Endodermal cell (in vitro differentiated cells): Measurements from ENCODE around the gene TRIM44. TPM values are rescaled to one million over a fixed set of nuclear protein-coding genes. Genes with fewer than 3 reads are reported as not detected.

Experiments used
- DNase-seq: peaks from one replicate; pipeline ENCODE4 v3.0.0-alpha.2; 2017
- H3K27ac ChIP-seq: 2 replicates; pipeline ENCODE4 v1.5.1; 2013; ENCODE audit warnings: mild to moderate bottlenecking, low read depth, low read length, moderate library complexity
- H3K27me3 ChIP-seq: 2 replicates; pipeline ENCODE4 v1.6.1; 2013; ENCODE audit warnings: mild to moderate bottlenecking, low read length, moderate library complexity; ENCODE audit not compliant: insufficient read depth, control insufficient read depth, poor library complexity, severe bottlenecking
- H3K36me3 ChIP-seq: 2 replicates; pipeline ENCODE4 v1.7.0; 2013; ENCODE audit warnings: mild to moderate bottlenecking, low read length, moderate library complexity; ENCODE audit not compliant: control insufficient read depth, insufficient read depth
- H3K4me1 ChIP-seq: one replicate; pipeline ENCODE4 v1.7.0; 2013; ENCODE audit warnings: low read length; ENCODE audit not compliant: control insufficient read depth, insufficient read depth
- H3K4me3 ChIP-seq: 2 replicates; pipeline ENCODE4 v1.5.1; 2013; ENCODE audit warnings: mild to moderate bottlenecking, low read length, moderate library complexity
- H3K9ac ChIP-seq: 2 replicates; pipeline ENCODE4 v1.6.1; 2013; ENCODE audit warnings: mild to moderate bottlenecking, low read length, moderate library complexity; ENCODE audit not compliant: poor library complexity, severe bottlenecking; ENCODE audit errors: extremely low read depth
- H3K9me3 ChIP-seq: 2 replicates; pipeline ENCODE4 v1.6.1; 2013; ENCODE audit warnings: mild to moderate bottlenecking, low read length, moderate library complexity; ENCODE audit not compliant: control insufficient read depth
- H3K27ac Mint-ChIP-seq: 2 replicates; pipeline ENCODE4 v1.8.0; 2020; ENCODE audit warnings: mixed read lengths
- H3K27me3 Mint-ChIP-seq: 2 replicates; pipeline ENCODE4 v1.8.0; 2021; ENCODE audit warnings: mild to moderate bottlenecking, mixed read lengths; ENCODE audit not compliant: insufficient read depth
- H3K36me3 Mint-ChIP-seq: 2 replicates; pipeline ENCODE4 v1.8.0; 2020; ENCODE audit warnings: low read depth, mixed read lengths
- H3K4me1 Mint-ChIP-seq: 2 replicates; pipeline ENCODE4 v1.8.0; 2020; ENCODE audit warnings: mixed read lengths
- H3K4me3 Mint-ChIP-seq: 2 replicates; pipeline ENCODE4 v1.8.0; 2020; ENCODE audit warnings: mild to moderate bottlenecking, moderate library complexity, mixed read lengths
- H3K9me3 Mint-ChIP-seq: 2 replicates; pipeline ENCODE4 v1.8.0; 2020; ENCODE audit warnings: mild to moderate bottlenecking, mixed read lengths
- WGBS, 2 experiments: methylation state at CpG; one replicate each; pipeline versions ENCODE4 v1.1.5 to v1.1.7; 2013; ENCODE audit warnings: missing lambda C conversion rate in 2 of 2, mixed read lengths in 1 of 2; ENCODE audit not compliant: insufficient coverage in 1 of 2, insufficient read length in 1 of 2; 5-methylcytosine and 5-hydroxymethylcytosine counted together
- total RNA-seq, 2 donors: library from RNA; stranded (reverse); fragmentation: NEBNext Ultra II Directional in 1 of 2; extraction: Animal tissue kit (Norgen Biotek cat#: 25700) in 1 of 2; gene quantifications; 2 replicates in 1 of 2; 3 replicates in 1 of 2; pipeline ENCODE4 v1.2.1, GENCODE V29; 2021
- TF ChIP-seq, protein P1 (sequence below): fragments of 200-600 bp; sonication (generic); conservative IDR thresholded peaks from 2 replicates; pipeline ENCODE4 v1.5.0; 2021; ENCODE audit warnings: antibody characterized with exemption, mild to moderate bottlenecking

Gene TRIM44
- total RNA-seq, 2 donors from 2014 or later, result 48.5 to 63.8 TPM

DNA sequence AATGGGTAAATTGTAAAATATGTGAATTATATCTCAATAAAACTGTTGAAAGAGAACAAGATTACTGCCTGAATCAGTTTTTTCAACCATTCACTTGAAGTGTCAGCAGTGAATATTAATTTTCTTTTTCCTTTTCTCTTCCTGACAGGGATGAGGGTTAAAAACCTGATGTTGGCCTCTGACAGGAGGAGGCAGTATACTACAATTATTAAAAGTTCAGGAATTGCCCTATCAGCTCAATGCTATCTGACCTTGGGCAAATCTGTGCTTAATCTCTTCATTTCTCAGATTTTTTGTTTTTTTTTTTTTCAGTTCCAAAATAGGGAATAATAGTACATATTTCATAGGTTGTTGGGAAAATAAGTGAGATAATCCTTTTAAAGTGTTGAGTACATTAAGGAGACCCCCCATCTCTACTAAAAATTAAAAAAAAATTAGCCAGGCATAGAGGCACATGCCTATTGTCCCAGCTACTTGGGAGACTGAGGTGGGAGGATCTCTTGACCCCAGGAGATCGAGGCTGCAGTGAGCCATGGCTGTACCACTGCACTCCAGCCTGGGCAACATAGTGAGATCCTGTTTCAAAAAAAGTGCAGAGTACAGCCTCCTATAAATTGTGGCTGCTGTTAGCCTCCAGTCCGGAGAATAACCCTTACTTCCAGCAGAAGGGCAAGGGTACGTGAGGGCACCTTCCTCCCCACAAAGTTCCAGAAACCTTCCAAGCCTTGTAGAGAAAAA is 48.8 kb downstream of the TRIM44 start:
- Histone ChIP-seq H3K4me1 (no peaks in the 10 kb centered on the region), H3K36me3 (no peaks in the 10 kb centered on the region), H3K27me3 (no peaks in the 10 kb centered on the region), H3K4me3 (no peak overlapping the region), H3K9ac (no peak overlapping the region), H3K27ac (no peak overlapping the region), H3K9me3 (no peaks in the 10 kb centered on the region)
- no peak for DNase-seq
- TF ChIP-seq, protein P1, sequence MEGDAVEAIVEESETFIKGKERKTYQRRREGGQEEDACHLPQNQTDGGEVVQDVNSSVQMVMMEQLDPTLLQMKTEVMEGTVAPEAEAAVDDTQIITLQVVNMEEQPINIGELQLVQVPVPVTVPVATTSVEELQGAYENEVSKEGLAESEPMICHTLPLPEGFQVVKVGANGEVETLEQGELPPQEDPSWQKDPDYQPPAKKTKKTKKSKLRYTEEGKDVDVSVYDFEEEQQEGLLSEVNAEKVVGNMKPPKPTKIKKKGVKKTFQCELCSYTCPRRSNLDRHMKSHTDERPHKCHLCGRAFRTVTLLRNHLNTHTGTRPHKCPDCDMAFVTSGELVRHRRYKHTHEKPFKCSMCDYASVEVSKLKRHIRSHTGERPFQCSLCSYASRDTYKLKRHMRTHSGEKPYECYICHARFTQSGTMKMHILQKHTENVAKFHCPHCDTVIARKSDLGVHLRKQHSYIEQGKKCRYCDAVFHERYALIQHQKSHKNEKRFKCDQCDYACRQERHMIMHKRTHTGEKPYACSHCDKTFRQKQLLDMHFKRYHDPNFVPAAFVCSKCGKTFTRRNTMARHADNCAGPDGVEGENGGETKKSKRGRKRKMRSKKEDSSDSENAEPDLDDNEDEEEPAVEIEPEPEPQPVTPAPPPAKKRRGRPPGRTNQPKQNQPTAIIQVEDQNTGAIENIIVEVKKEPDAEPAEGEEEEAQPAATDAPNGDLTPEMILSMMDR, result peak; percentile 50
- no peak overlapping the region for H3K27ac Mint-ChIP-seq
- no peaks in the 10 kb centered on the region for H3K36me3 Mint-ChIP-seq
- no peaks in the 10 kb centered on the region for H3K27me3 Mint-ChIP-seq
- H3K4me1 Mint-ChIP-seq, result peaks cover 6% of the 10 kb centered on the region
- WGBS, 2 experiments, result 90 to 96% methylated on average over 1 to 3 of the region's 3 CpGs
- no peak overlapping the region for H3K4me3 Mint-ChIP-seq
- H3K9me3 Mint-ChIP-seq, result peaks cover 7% of the 10 kb centered on the region

DNA sequence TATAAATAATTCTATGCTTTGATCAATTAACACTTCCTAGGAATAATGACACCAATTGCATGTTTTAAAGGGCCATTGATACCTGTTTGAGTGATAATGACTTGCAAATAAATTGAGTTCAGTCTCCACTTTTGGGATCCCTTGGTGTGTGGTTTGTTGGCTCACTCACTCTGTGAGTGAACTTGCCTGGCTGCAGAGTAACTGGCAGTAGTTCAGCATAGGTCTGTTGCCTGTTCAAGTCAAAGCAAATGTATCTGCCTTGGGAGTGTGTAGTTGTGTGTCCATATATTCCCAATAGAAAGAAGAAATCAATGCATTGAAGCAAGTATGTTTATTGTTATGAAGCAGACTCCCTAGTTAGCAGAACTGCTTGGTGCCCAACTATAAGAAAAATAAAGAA is 49.3 kb downstream of the TRIM44 start:
- Mint-ChIP-seq H3K36me3 (no peaks in the 10 kb centered on the region), H3K27ac (no peak overlapping the region), H3K4me1 (peaks cover 6% of the 10 kb centered on the region), H3K4me3 (no peak overlapping the region), H3K27me3 (no peaks in the 10 kb centered on the region), H3K9me3 (peaks cover 6% of the 10 kb centered on the region)
- H3K4me3 ChIP-seq, result no peak overlapping the region
- no peak overlapping the region for H3K9ac ChIP-seq
- no peaks in the 10 kb centered on the region for H3K36me3 ChIP-seq
- H3K27me3 ChIP-seq, result no peaks in the 10 kb centered on the region
- TF ChIP-seq, protein P1, result no peak
- H3K27ac ChIP-seq, result no peak overlapping the region
- H3K9me3 ChIP-seq, result no peaks in the 10 kb centered on the region
- H3K4me1 ChIP-seq, result no peaks in the 10 kb centered on the region
- DNase-seq, result no peak

DNA sequence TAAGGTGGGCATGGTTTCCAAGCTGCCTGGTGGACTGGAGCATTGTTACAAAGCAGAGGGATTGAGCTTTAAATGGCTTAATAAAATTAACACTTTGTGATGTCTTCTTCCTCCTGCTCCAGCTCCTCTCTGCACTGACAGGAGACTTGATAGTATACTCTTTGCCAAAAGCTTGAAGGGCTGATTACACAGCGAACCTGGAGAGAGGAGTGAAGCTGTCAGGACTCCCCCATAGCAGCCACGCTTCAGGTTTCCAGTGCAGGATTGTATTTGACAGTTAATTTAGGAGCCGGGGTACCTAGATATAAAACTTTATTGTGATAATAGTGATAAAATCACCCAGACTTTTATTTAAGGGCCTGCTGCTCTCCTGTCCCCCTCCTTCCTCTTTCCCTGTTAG is 50.0 kb downstream of the TRIM44 start:
- Mint-ChIP-seq H3K27me3 (no peaks in the 10 kb centered on the region), H3K27ac (no peak overlapping the region), H3K9me3 (no peaks in the 10 kb centered on the region), H3K4me1 (peaks cover 6% of the 10 kb centered on the region), H3K36me3 (no peaks in the 10 kb centered on the region), H3K4me3 (no peak overlapping the region)
- Histone ChIP-seq H3K27me3 (no peaks in the 10 kb centered on the region), H3K9ac (no peak overlapping the region), H3K4me1 (no peaks in the 10 kb centered on the region), H3K4me3 (no peak overlapping the region), H3K9me3 (no peaks in the 10 kb centered on the region), H3K36me3 (no peaks in the 10 kb centered on the region), H3K27ac (no peak overlapping the region)
- no peak for DNase-seq
- TF ChIP-seq, protein P1, result no peak
- 94 to 96% methylated on average over 2 to 3 of the region's 3 CpGs for WGBS, 2 experiments
